SU-DHL-6 (cell line): Measurements from ENCODE around the gene FBXO41.

Source experiments
- CTCF ChIP-seq: fragments of 200-600 bp; sonication (generic); IDR thresholded peaks from one replicate; pipeline ENCODE4 v1.5.1; 2017; ENCODE audit warnings: antibody characterized with exemption, mild to moderate bottlenecking, low read length, moderate library complexity; ENCODE audit not compliant: insufficient read depth, poor library complexity, severe bottlenecking
- EZH2phosphoT487 ChIP-seq: fragments of 200-600 bp; sonication (generic), shearing (Covaris generic); conservative IDR thresholded peaks from 2 replicates; pipeline ENCODE4 v1.6.1; 2018; ENCODE audit warnings: mild to moderate bottlenecking, antibody characterized with exemption, low read length, moderate library complexity, mixed read lengths

GRCh38 chr2:73314441-73314840 is 30.2 kb upstream of the FBXO41 start:
- TF ChIP-seq EZH2phosphoT487 (no peak), CTCF (no peak)
